Caco-2 (cell line): ENCODE measurements around the gene PSMC4. TPM values are rescaled to one million over a fixed set of nuclear protein-coding genes. Genes with fewer than 3 reads are reported as not detected.

Source experiments
- BruUV-seq: library from RNA; stranded (reverse); fragments of 400-500 nt; replicated peaks from 2 replicates; lab custom pipeline; 2021; lab: Mats Ljungman, UMichigan
- CTCF ChIA-PET: fragments of 300-600 bp; sonication (Branson Sonifier 250); formaldehyde crosslinking; loops from one replicate; lab custom pipeline; 2022; ENCODE audit warnings: antibody characterized with exemption; lab: Charles Lee
- POLR2A ChIA-PET: fragments of 300-600 bp; sonication (Branson Sonifier 250); formaldehyde crosslinking; loops from one replicate; lab custom pipeline; 2022; ENCODE audit warnings: antibody characterized with exemption; lab: Charles Lee
- DNase-seq, 2 experiments: peaks; one replicate each; pipeline versions ENCODE4 v3.0.0 to v3.0.0-alpha.2; 2020 to 2022
- H3K27me3 ChIP-seq: replicated peaks from 2 replicates; pipeline ENCODE4 v1.6.0; 2011; ENCODE audit warnings: low read length; ENCODE audit not compliant: control insufficient read depth, insufficient read depth
- H3K36me3 ChIP-seq: 2 replicates; pipeline ENCODE4 v1.5.1; 2011; ENCODE audit warnings: low read length; ENCODE audit not compliant: control insufficient read depth, insufficient read depth
- H3K4me1 ChIP-seq: fragments of 250-450 bp; sonication (Bioruptor Pico); 2 replicates; pipeline ENCODE4 v1.5.1; 2020; ENCODE audit warnings: mild to moderate bottlenecking
- H3K4me3 ChIP-seq: 2 replicates; pipeline ENCODE4 v1.5.1; 2011; ENCODE audit warnings: low read depth, mild to moderate bottlenecking, control low read depth, low read length
- H3K9me3 ChIP-seq: fragments of 250-450 bp; sonication (Bioruptor Pico); 2 replicates; pipeline ENCODE4 v1.5.1; 2020; ENCODE audit warnings: mild to moderate bottlenecking, moderate library complexity
- H3K27ac Mint-ChIP-seq: one replicate; pipeline ENCODE4 v1.8.0; 2022; ENCODE audit warnings: mixed read lengths; ENCODE audit not compliant: unreplicated experiment
- H3K27me3 Mint-ChIP-seq: one replicate; pipeline ENCODE4 v1.8.0; 2022; ENCODE audit warnings: mixed read lengths; ENCODE audit not compliant: insufficient read depth, unreplicated experiment
- H3K36me3 Mint-ChIP-seq: one replicate; pipeline ENCODE4 v1.8.0; 2022; ENCODE audit warnings: mild to moderate bottlenecking, mixed read lengths; ENCODE audit not compliant: insufficient read depth, unreplicated experiment
- H3K4me1 Mint-ChIP-seq: one replicate; pipeline ENCODE4 v1.8.0; 2022; ENCODE audit warnings: low read depth, mixed read lengths; ENCODE audit not compliant: unreplicated experiment
- H3K4me3 Mint-ChIP-seq: one replicate; pipeline ENCODE4 v1.8.0; 2022; ENCODE audit warnings: mild to moderate bottlenecking, moderate library complexity, mixed read lengths; ENCODE audit not compliant: unreplicated experiment
- H3K9me3 Mint-ChIP-seq: one replicate; pipeline ENCODE4 v1.8.0; 2022; ENCODE audit warnings: mixed read lengths; ENCODE audit not compliant: unreplicated experiment
- CTCF ChIP-seq, 2 experiments: fragments of 200-600 bp in 1 of 2; IDR thresholded peaks; 1 replicate in 1 of 2; 2 replicates in 1 of 2; pipeline versions ENCODE4 v1.5.1 to v1.8.0; 2011 to 2022; ENCODE audit warnings: antibody characterized with exemption in 1 of 2, control low read depth in 1 of 2, inconsistent platforms in 1 of 2, low read depth in 1 of 2, low read length in 1 of 2, mild to moderate bottlenecking in 1 of 2, moderate library complexity in 1 of 2; ENCODE audit not compliant: insufficient read depth in 1 of 2, severe bottlenecking in 1 of 2, unreplicated experiment in 1 of 2
- intact Hi-C: fragments of 100-400 bp; cut with micrococcal nuclease; formaldehyde crosslinking; loops from one replicate; pipeline ENCODE4 v1.10.0; 2022; ENCODE audit not compliant: unreplicated experiment
- total RNA-seq: library from RNA; stranded (reverse); gene quantifications from 2 replicates; pipeline ENCODE4 v1.2.3, GENCODE V29; 2022

The PSMC4 gene
- total RNA-seq, 1 experiment from 2014 or later: 183 TPM

GRCh38 chr19:39994361-39994760 is 23.4 kb downstream of the PSMC4 start:
- Histone ChIP-seq H3K27me3 (no peaks in the 10 kb centered on the region), H3K9me3 (peaks cover 8% of the 10 kb centered on the region), H3K4me3 (no peak overlapping the region), H3K4me1 (no peaks in the 10 kb centered on the region; the same call in 1 of the 2 replicates), H3K36me3 (peaks cover 2% of the 10 kb centered on the region; the same call in 1 of the 2 replicates)
- no peak for TF ChIP-seq CTCF (IDR thresholded peaks at IDR 0.05; ENCODE audit: insufficient read depth in 1 of 2, low read depth in 1 of 2, low read length in 1 of 2, severe bottlenecking in 1 of 2, unreplicated experiment in 1 of 2)
- Mint-ChIP-seq H3K27me3 (no peaks in the 10 kb centered on the region), H3K4me3 (no peak overlapping the region), H3K27ac (no peak overlapping the region), H3K4me1 (no peaks in the 10 kb centered on the region), H3K9me3 (peaks cover 21% of the 10 kb centered on the region), H3K36me3 (peaks cover 9% of the 10 kb centered on the region)
- intact Hi-C loops: no loop called here
- DNase-seq: no peak
- POLR2A ChIA-PET: no interaction called here
- CTCF ChIA-PET: no interaction called here
- BruUV-seq: no TSS peak

GRCh38 chr19:39995794-39996193 is 24.8 kb downstream of the PSMC4 start:
- Histone ChIP-seq H3K27me3 (no peaks in the 10 kb centered on the region), H3K4me3 (peak overlapping the region; percentile 11; the same call in 1 of the 2 replicates), H3K4me1 (no peaks in the 10 kb centered on the region; the same call in 1 of the 2 replicates), H3K9me3 (peaks cover 8% of the 10 kb centered on the region), H3K36me3 (peaks cover 2% of the 10 kb centered on the region; the same call in 1 of the 2 replicates)
- TF ChIP-seq CTCF (IDR thresholded peaks at IDR 0.05; ENCODE audit: insufficient read depth in 1 of 2, low read depth in 1 of 2, low read length in 1 of 2, severe bottlenecking in 1 of 2, unreplicated experiment in 1 of 2): no peak
- H3K4me3 Mint-ChIP-seq: peak overlapping the region; percentile 85
- intact Hi-C loops: loop anchor here (2.0 kb wide), 2 partner anchors 25 to 95 kb away; partner anchors contain the start of genes PSMC4 and ZNF780A
- peaks cover 9% of the 10 kb centered on the region for H3K36me3 Mint-ChIP-seq
- H3K9me3 Mint-ChIP-seq: peaks cover 21% of the 10 kb centered on the region
- POLR2A ChIA-PET: no interaction called here
- H3K4me1 Mint-ChIP-seq: no peaks in the 10 kb centered on the region
- BruUV-seq: no TSS peak
- H3K27ac Mint-ChIP-seq: no peak overlapping the region
- CTCF ChIA-PET: no interaction called here
- no peak for DNase-seq
- H3K27me3 Mint-ChIP-seq: no peaks in the 10 kb centered on the region

- Mint-ChIP-seq H3K27ac (peak overlapping the region; percentile 85), H3K4me3 (peak overlapping the region; percentile 85), H3K27me3 (no peaks in the 10 kb centered on the region), H3K4me1 (no peaks in the 10 kb centered on the region), H3K9me3 (peaks cover 21% of the 10 kb centered on the region), H3K36me3 (peaks cover 9% of the 10 kb centered on the region)
- Histone ChIP-seq H3K36me3 (peaks cover 2% of the 10 kb centered on the region; the same call in 1 of the 2 replicates), H3K4me1 (no peaks in the 10 kb centered on the region; the same call in 1 of the 2 replicates), H3K4me3 (peak overlapping the region; percentile 81), H3K9me3 (peaks cover 8% of the 10 kb centered on the region), H3K27me3 (no peaks in the 10 kb centered on the region)
- DNase-seq: no peak
- TSS peak; percentile 87 for BruUV-seq
- TF ChIP-seq CTCF (IDR thresholded peaks at IDR 0.05; ENCODE audit: insufficient read depth in 1 of 2, low read depth in 1 of 2, low read length in 1 of 2, severe bottlenecking in 1 of 2, unreplicated experiment in 1 of 2): no peak
- intact Hi-C loops: loop anchor here (2.0 kb wide), 2 partner anchors 26 to 94 kb away; partner anchors contain the start of genes PSMC4 and ZNF780A
- ChIA-PET POLR2A (interaction anchor here (1.6 kb wide), 1 partner anchor 26 kb away, joined by 7 read pairs; the partner anchor contains the start of gene PSMC4), CTCF (interaction anchor here (1.6 kb wide), 1 partner anchor 26 kb away, joined by 10 read pairs; the partner anchor contains the start of gene PSMC4)
Measured at GRCh38 chr19:39996218-39996810, 25.3 kb downstream of the PSMC4 start.
